CD4-positive, alpha-beta T cell treated with Interleukin-17A for 1 hour (primary cell): Measurements from ENCODE around the gene PLOD3.
"Not testable (repeated sequence)": the region's sequence is repeated elsewhere in the genome, so short reads cannot be mapped to it uniquely, and the experiment has no call there.

Experiments used
- DNase-seq: peaks from one replicate; pipeline ENCODE4 v3.0.0-alpha.2; 2020

The PLOD3 gene

DNA sequence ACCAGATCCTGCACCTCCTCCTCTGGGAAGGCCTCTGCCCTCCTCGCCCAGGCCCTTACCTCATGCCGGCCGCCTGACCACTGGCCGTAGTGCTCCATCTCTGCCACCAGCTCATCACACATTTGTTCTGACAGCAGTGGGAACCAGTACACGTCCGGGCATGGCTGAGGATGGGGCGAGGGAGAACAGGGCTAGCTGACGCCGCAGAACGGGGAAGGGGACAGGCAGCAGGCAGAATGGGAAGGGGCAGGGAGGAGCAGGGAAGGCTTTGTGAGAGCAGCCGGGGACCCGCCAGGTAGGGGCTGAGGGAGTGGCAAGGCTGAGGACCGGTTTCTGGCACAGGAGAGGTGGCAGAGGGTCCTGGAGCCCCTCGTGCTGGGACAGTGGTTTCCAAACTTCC, 8.6 kb downstream of the PLOD3 start:
- no peak for DNase-seq

DNA sequence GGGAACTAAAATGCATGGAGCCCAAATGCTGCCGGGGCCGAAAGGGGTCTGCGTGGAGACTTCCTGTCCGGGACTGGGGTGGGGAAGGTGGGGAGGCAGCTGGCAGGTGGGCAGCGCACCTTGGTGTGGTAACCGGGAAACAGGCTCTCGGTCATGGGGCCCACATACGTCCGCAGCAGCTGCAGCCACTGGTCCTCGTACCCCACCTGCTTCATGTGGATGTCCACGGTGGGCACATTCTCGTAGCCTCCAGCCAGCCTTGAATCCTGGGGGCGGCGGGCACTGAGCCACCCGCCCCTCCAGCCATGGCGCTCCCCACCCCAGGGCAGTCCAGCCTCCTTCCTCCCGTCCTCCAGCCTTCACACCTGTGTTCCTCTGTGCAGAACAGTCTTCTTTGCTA, 9.9 kb downstream of the PLOD3 start:
- DNase-seq: no peak

- DNase-seq: no peak
These were observed 10.7 kb downstream of the PLOD3 start for GRCh38 chr7:101206665-101207042.

DNA sequence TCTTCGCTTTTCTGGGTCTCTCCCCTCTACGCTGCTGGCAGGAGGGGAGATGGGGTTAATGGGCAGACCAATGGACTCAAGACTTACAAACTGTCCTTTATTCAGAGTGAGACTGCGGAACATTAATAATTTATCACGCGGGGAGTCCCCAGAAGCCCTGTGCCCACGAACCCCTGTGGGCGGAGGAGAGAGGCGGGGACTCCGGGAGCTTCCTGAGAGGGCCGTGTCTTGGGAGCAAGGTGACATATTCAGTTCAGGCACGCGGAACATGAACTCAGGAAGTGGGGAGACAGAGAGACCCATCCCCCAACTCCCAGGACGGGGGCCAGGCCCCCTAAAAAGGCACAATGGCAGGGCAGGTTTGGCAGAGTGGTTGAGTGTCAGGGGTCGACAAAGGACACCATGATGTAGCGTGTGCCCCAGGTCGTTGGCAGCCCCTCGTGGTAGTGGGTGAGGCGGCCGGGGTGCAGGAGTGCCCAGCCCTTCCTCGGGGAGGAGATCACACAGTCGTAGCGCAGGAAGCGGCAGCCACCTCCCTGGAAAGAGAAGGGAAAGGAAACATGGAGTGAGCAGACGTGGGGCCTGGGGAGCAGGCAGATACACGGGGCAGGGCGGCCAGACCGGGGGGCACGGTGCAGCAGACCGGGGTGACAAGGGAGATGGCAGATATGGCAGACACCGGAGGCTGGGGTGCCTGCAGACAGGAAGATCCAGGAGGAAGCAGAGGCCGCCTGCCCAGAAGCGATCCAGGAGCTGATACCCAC, 11.3 kb downstream of the PLOD3 start:
- DNase-seq: no peak

- peak; percentile 51 for DNase-seq
These were observed 13.3 kb downstream of the PLOD3 start for GRCh38 chr7:101203740-101204738.

GRCh38 chr7:101202603-101202918, 14.8 kb downstream of the PLOD3 start:
- no peak for DNase-seq

DNA sequence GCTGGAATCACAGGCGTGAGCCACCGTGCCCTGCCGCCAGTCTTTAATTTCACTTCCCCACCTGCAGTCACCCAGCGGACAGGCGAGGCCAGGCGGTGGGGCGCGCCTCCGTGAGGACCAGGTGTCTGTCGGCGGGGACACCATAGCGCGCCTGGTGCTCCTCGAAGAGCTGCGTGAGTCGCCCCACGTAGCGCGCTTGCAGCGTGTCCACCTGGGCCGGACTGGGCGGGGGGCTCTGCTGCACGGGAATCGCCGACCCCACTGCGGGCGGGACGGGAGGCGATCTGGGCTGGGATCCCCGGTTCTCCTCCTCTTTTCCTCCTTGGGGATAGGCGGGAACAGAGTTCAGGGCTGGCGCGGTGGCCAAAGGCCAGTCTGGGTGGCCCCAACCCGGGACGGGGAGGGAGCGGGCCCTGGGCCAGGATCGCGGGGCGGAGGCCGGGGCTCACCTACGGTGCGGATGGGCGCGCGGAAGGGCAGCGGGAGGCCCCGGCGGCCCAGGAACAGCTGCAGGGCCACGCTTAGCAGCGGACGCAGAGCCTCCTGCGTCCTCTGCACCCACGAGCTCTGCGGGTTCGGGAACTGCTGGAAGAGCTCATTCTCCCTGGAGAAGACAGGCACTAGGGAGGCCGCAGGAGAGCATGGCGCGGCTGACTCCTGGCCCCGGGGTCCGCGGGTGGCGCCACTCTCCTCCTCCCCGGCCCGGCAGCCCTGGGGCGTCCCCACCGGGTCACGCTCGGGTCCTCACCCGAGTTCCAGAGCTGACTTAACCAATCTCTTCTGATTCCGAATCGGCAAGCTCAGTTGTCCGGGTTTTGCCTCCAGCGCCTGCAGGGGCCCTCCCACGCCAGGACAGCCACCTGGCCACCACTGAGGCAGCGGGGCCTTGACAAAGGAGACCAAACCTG, 15.4 kb downstream of the PLOD3 start:
- DNase-seq: no peak

GRCh38 chr7:101200862-101201599, 16.4 kb downstream of the PLOD3 start, which contains the start of gene MOGAT3:
TSS of gene MOGAT3 (minus strand) at chr7:101201036. CDS start at chr7:101200854, 182 bp downstream.
- DNase-seq: no peak

DNA sequence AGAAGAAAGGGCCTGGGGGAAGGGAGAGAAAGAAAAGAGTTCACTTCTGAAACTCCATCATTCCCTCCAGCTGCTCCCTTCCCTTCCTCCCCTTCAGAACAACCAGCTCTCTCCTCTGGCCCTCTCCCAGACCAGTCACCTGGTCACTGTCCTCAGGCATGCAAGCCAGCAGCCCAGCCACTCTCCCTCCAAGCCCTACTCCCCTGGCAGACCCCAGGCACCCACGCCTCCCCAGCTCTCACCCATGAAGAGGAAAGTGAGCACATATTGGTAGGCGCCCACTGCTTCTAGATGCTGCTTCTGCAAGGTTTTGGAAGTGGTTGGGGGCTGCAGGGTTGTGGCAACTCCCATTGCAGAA, 16.9 kb downstream of the PLOD3 start:
- no peak for DNase-seq

DNA sequence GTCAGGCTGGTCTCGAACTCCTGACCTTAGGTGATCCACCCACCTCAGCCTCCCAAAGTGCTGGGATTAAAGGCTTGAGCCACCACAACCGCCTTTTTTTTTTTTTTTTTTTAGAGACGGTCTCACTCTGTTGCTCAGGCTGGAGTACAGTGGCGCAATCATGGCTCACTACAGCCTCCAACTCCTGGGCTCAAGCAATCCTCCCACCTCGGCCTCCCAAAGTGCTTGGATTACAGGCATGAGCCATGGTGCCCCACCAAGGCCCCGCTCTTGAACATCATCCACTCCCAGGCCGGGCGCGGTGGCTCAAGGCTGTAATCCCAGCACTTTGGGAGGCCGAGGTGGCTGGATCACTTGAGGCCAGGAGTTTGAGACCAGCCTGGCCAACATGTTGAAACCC, 17.9 kb downstream of the PLOD3 start:
- DNase-seq: not testable (repeated sequence)

GRCh38 chr7:101198476-101198875, 18.9 kb downstream of the PLOD3 start:
- no peak for DNase-seq

GRCh38 chr7:101197991-101198390, 19.4 kb downstream of the PLOD3 start:
- DNase-seq: no peak

DNA sequence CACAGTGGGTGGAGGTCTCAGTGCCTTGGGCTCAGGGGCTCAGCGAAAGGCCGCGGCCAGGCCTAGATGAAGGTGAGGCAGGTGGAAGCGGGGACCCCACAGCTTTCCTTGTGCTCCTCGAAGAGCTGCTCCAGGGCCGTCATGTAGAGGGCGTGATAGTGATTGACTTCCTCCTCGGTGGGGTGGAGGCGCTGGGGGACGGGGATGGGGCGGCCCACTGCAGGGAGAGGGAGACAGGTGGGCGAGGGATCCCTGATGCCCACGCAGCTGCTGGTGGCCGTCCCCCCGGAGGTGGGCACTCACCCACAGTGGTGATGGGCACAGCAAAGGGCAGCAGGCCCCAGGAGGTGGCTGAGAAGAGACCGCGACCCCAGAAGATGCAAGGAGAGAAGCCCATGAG, 21.5 kb downstream of the PLOD3 start:
- no peak for DNase-seq

DNA sequence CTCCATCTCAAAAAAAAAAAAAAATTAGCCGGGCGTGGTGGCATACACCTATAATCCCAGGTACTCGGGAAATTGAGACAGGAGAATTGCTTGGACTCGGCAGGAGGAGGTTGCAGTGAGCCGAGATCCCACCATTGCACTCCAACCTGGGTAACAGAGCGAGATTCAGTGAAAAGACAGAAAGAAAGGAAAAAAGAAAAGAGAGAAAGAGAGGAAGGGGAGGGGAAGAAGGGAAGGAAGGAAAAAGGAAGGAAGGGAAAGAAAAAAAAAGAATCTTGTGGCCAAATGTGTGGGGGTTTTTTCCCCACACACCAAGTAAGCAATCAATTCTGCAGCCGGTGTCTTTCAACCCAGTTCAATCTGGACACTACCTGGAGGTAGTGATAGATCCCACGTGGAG, 28.3 kb downstream of the PLOD3 start:
- DNase-seq: no peak

DNA sequence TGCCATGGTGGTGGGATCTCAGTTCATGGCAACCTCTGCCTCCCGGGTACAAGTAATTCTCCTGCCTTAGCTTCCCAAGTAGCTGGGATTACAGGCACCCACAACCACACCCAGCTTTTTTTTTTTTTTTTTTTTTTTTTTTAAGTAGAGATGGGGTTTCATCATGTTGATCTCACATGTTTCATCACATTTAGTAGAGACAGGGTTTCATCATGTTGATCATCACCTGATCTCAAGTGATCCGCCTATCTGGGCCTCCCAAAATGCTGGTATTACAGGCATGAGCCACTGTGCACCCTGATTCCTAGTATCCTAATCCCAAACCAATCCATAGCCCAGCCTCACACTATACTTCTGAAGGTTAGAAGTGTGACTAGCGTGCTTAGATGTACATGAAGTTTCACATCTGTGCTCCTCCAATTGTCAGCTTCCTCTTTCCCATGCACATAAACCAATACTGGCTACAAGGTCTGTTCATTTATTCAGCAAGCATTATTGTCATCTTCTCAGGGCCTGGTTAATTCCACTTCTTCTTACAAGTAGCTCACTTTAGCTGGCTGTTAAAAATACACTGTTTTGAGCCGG, 30.4 kb downstream of the PLOD3 start:
- no peak for DNase-seq

- DNase-seq: no peak
These were observed 31.2 kb downstream of the PLOD3 start for GRCh38 chr7:101186194-101186593.

GRCh38 chr7:101185258-101185839, 32.0 kb downstream of the PLOD3 start:
- no peak for DNase-seq

GRCh38 chr7:101180130-101180755, 37.1 kb downstream of the PLOD3 start, which contains the start of gene NAT16:
TSS of gene NAT16 (minus strand) at chr7:101180293. CDS start at chr7:101174807, 5,486 bp downstream.
- no peak for DNase-seq

DNA sequence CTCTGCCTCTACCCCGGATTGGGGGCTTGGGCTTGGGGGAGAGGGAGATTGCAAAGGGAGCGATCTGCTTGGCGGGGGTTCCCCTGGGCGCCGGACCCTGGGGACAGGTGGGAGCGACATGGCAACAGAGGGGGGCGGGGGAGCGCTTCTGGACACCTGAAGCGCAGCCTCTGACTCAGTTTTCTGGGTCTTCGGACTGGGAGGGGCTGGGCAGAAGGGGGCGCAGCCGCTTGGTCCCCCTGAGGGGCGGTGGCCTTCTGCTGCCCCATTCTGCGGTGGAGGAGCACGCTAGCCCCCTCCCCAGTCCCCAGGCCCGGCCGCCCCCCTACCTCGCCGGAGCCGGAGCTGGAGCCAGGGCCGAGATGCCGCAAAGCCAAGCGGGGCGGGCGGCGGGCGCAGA, 37.7 kb downstream of the PLOD3 start:
- no peak for DNase-seq

- no peak for DNase-seq
These were observed 38.3 kb downstream of the PLOD3 start for GRCh38 chr7:101179117-101179516.

GRCh38 chr7:101177644-101178043, 39.7 kb downstream of the PLOD3 start:
- no peak for DNase-seq
